ENCODE data around the gene NXPH4. TPM values are rescaled to one million over a fixed set of nuclear protein-coding genes. Genes with fewer than 3 reads are reported as not detected.

The NXPH4 gene
- total and polyA plus RNA-seq, 2 donors (not counting 1 experiment from before 2014, with no cell fraction given), result 3.5 to 8.6 TPM

DNA sequence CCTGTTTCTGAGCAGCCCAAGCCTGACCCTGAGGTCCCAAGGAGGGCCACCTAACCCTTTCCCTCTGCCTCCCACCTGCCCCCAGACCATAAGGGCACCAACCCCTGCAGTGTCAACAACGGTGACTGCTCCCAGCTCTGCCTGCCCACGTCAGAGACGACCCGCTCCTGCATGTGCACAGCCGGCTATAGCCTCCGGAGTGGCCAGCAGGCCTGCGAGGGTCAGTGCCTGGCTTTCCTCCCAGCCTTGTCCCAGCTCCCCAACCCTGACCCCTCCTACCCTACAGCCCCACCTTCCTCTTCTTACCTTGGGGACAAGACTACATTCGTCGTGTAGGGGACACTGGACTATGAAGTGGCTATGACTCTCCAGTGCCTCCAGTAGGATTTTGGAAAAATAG is 35.5 kb upstream of the NXPH4 start:
- no peak overlapping the region for H3K4me2 ChIP-seq (replicated peaks; ENCODE audit: low read depth, low read length, poor library complexity, severe bottlenecking)
- TF ChIP-seq, protein P1, sequence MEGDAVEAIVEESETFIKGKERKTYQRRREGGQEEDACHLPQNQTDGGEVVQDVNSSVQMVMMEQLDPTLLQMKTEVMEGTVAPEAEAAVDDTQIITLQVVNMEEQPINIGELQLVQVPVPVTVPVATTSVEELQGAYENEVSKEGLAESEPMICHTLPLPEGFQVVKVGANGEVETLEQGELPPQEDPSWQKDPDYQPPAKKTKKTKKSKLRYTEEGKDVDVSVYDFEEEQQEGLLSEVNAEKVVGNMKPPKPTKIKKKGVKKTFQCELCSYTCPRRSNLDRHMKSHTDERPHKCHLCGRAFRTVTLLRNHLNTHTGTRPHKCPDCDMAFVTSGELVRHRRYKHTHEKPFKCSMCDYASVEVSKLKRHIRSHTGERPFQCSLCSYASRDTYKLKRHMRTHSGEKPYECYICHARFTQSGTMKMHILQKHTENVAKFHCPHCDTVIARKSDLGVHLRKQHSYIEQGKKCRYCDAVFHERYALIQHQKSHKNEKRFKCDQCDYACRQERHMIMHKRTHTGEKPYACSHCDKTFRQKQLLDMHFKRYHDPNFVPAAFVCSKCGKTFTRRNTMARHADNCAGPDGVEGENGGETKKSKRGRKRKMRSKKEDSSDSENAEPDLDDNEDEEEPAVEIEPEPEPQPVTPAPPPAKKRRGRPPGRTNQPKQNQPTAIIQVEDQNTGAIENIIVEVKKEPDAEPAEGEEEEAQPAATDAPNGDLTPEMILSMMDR (IDR thresholded peaks at IDR 0.05), result no peak
- no peak for TF ChIP-seq EZH2 (IDR thresholded peaks at IDR 0.05; ENCODE audit: borderline replicate concordance, insufficient read depth, low read depth, low read length, poor library complexity, severe bottlenecking)
- Mint-ChIP-seq H3K27me3 (peaks cover 2% of the 10 kb centered on the region), H3K4me3 (no peak overlapping the region), H3K9me3 (ENCODE audit: insufficient read depth) (no peaks in the 10 kb centered on the region), H3K4me1 (peaks cover 5% of the 10 kb centered on the region), H3K27ac (no peak overlapping the region)
- H3K27me3 ChIP-seq (replicated peaks in 1 of 4; ENCODE audit: control extremely low read depth in 1 of 4, control insufficient read depth in 3 of 4, insufficient read depth in 4 of 4, low read length in 3 of 4), result no peaks in the 10 kb centered on the region
- no peaks in the 10 kb centered on the region for H3K36me3 ChIP-seq (replicated peaks in 1 of 2; ENCODE audit: control extremely low read depth in 1 of 2, control insufficient read depth in 1 of 2, extremely low read depth in 1 of 2, insufficient read depth in 2 of 2, low read length in 1 of 2)
- intact Hi-C loops (cut with micrococcal nuclease), result no loop called here
- no peak overlapping the region for H3K4me3 ChIP-seq (ENCODE audit: control extremely low read depth in 1 of 5, extremely low read depth in 1 of 5, insufficient read depth in 1 of 5, low read depth in 2 of 5, low read length in 4 of 5)
- no peak overlapping the region for H3K27ac ChIP-seq (ENCODE audit: low read length in 2 of 2)
- no peak for DNase-seq
- 83% methylated on average over 9 of the region's 9 CpGs for WGBS (ENCODE audit: insufficient coverage)
- ChIA-PET POLR2A (interaction anchor here (0.6 kb wide), 1 partner anchor 85 kb away, joined by 4 read pairs; no protein-coding TSS in a partner anchor), CTCF (interaction anchor here (0.6 to 7.5 kb wide), 10 partner anchors 8 to 700 kb away, joined by 3 to 108 read pairs (median 4); partner anchors contain the start of gene LRP1)
- H3K9ac ChIP-seq (ENCODE audit: low read length), result no peak overlapping the region
- H2AFZ ChIP-seq (ENCODE audit: insufficient read depth, low read depth, low read length, poor library complexity, severe bottlenecking), result no peak overlapping the region
- ATAC-seq (ENCODE audit: low read depth), result no peak
- H3K79me2 ChIP-seq (ENCODE audit: control insufficient read depth, insufficient read depth, low read length), result no peaks in the 10 kb centered on the region
- H3K4me1 ChIP-seq (ENCODE audit: control insufficient read depth in 2 of 2, insufficient read depth in 2 of 2, low read length in 2 of 2), result peaks cover 0 to 6% of the 10 kb centered on the region in 2 donors
- no peaks in the 10 kb centered on the region for H3K9me3 ChIP-seq (ENCODE audit: control extremely low read depth in 1 of 3, control insufficient read depth in 2 of 3, insufficient read depth in 1 of 3, low read length in 2 of 3)
- no peaks in the 10 kb centered on the region for H4K20me1 ChIP-seq (ENCODE audit: control insufficient read depth, insufficient read depth, low read length, poor library complexity, severe bottlenecking)

DNA sequence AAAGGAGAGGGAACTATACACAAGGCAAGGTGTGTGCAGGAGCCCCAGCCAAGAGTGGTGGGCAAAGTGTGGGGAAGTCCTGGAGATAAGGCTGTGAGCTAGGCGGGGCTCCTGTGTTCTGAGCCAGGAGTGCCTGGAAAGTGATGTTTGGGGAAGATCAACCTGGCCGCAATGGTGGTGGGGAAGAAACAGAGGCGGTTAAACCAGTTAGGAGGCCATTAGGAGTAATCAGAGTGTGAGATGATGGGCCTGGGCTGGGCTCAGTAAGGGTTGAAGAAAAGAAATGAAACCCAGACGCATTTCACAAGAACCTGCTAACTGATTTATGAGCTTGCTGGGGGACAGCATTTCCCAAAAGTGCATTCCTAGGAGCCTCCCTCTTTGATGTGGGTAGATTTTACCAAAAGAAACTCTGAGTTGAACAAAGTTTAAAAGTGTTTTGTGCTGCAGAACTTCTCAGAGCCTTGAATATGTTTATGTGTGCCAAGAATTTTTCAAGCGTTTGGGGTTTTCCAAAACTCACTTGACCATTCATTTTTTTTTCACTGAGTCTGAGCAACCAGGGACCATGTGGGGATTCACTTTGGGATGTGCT is 34.9 kb upstream of the NXPH4 start:
- Mint-ChIP-seq H3K4me3 (no peak overlapping the region), H3K27me3 (peaks cover 2% of the 10 kb centered on the region), H3K4me1 (peaks cover 5% of the 10 kb centered on the region), H3K9me3 (ENCODE audit: insufficient read depth) (no peaks in the 10 kb centered on the region), H3K27ac (no peak overlapping the region)
- TF ChIP-seq, protein P1 (IDR thresholded peaks at IDR 0.05), result no peak
- TF ChIP-seq EZH2 (IDR thresholded peaks at IDR 0.05; ENCODE audit: borderline replicate concordance, insufficient read depth, low read depth, low read length, poor library complexity, severe bottlenecking), result no peak
- H3K9me3 ChIP-seq (ENCODE audit: control extremely low read depth in 1 of 3, control insufficient read depth in 2 of 3, insufficient read depth in 1 of 3, low read length in 2 of 3), result no peaks in the 10 kb centered on the region
- DNase-seq, result no peak
- no peak for ATAC-seq (ENCODE audit: low read depth)
- no peaks in the 10 kb centered on the region for H4K20me1 ChIP-seq (ENCODE audit: control insufficient read depth, insufficient read depth, low read length, poor library complexity, severe bottlenecking)
- ChIA-PET CTCF (interaction anchor here (0.7 to 7.5 kb wide), 13 partner anchors 9 to 428 kb away, joined by 3 to 108 read pairs (median 5); partner anchors contain the start of genes LRP1 and STAT6), POLR2A (interaction anchor here (1.1 kb wide), 1 partner anchor 112 kb away, joined by 5 read pairs; no protein-coding TSS in a partner anchor)
- H3K79me2 ChIP-seq (ENCODE audit: control insufficient read depth, insufficient read depth, low read length), result no peaks in the 10 kb centered on the region
- H3K4me1 ChIP-seq (ENCODE audit: control insufficient read depth in 2 of 2, insufficient read depth in 2 of 2, low read length in 2 of 2), result peaks cover 0 to 6% of the 10 kb centered on the region in 2 donors
- H3K36me3 ChIP-seq (replicated peaks in 1 of 2; ENCODE audit: control extremely low read depth in 1 of 2, control insufficient read depth in 1 of 2, extremely low read depth in 1 of 2, insufficient read depth in 2 of 2, low read length in 1 of 2), result no peaks in the 10 kb centered on the region
- no peak overlapping the region for H3K27ac ChIP-seq (ENCODE audit: low read length in 2 of 2)
- H2AFZ ChIP-seq (ENCODE audit: insufficient read depth, low read depth, low read length, poor library complexity, severe bottlenecking), result no peak overlapping the region
- H3K9ac ChIP-seq (ENCODE audit: low read length), result no peak overlapping the region
- H3K27me3 ChIP-seq (replicated peaks in 1 of 4; ENCODE audit: control extremely low read depth in 1 of 4, control insufficient read depth in 3 of 4, insufficient read depth in 4 of 4, low read length in 3 of 4), result no peaks in the 10 kb centered on the region
- intact Hi-C loops (cut with micrococcal nuclease), result loop anchor here (2.0 kb wide), 1 partner anchor 173 kb away; no protein-coding TSS in a partner anchor
- H3K4me2 ChIP-seq (replicated peaks; ENCODE audit: low read depth, low read length, poor library complexity, severe bottlenecking), result no peak overlapping the region
- WGBS (ENCODE audit: insufficient coverage), result 85% methylated on average over 4 of the region's 5 CpGs
- no peak overlapping the region for H3K4me3 ChIP-seq (ENCODE audit: control extremely low read depth in 1 of 5, extremely low read depth in 1 of 5, insufficient read depth in 1 of 5, low read depth in 2 of 5, low read length in 4 of 5)

Measured in B cell (primary cell).